Mucosa of descending colon (tissue), 3 donors: ENCODE data around the gene PLXNA2. TPM values are rescaled to one million over a fixed set of nuclear protein-coding genes. Genes with fewer than 3 reads are reported as not detected.

Experiments used
- ATAC-seq: fragments of 200-7000 bp; cut with Tn5 transposase; one replicate; pipeline ENCODE4 v1.9.1; 2020; ENCODE audit warnings: mild to moderate bottlenecking, moderate library complexity
- DNase-seq, 3 donors: peaks; one replicate each; pipeline ENCODE4 v3.0.0-alpha.2; 2020
- H3K36me3 ChIP-seq: fragments of 200-600 bp; one replicate; pipeline ENCODE4 v1.8.0; 2021; ENCODE audit warnings: low read depth, mild to moderate bottlenecking
- H3K4me1 ChIP-seq: fragments of 200-600 bp; one replicate; pipeline ENCODE4 v1.8.0; 2021; ENCODE audit warnings: low read depth, mild to moderate bottlenecking
- H3K4me3 ChIP-seq: fragments of 200-600 bp; one replicate; pipeline ENCODE4 v1.8.0; 2021; ENCODE audit warnings: mild to moderate bottlenecking
- H3K9me3 ChIP-seq: fragments of 200-600 bp; one replicate; pipeline ENCODE4 v1.8.0; 2021; ENCODE audit warnings: mild to moderate bottlenecking
- CTCF ChIP-seq: fragments of 200-600 bp; IDR thresholded peaks from one replicate; pipeline ENCODE4 v1.8.0; 2022; ENCODE audit warnings: antibody characterized with exemption, mild to moderate bottlenecking
- intact Hi-C, 2 donors: fragments of 100-400 bp; cut with DNase I in 1 of 2; cut with micrococcal nuclease in 1 of 2; formaldehyde crosslinking; loops; one replicate each; pipeline versions ENCODE4 v1.11.0 to v1.11.1; 2022; cut with DNase I, micrococcal nuclease
- total RNA-seq, 3 donors: library from RNA; stranded (reverse); fragmentation: NEBNext Ultra II Directional in 2 of 3; extraction: Animal tissue kit (Norgen Biotek cat#: 25700) in 2 of 3; gene quantifications; one replicate each; pipeline versions ENCODE4 v1.2.1 to v1.2.4, GENCODE V29; 2021 to 2023
- donor health status: DM: no; HTN: no; CAD: no; lungs with moderate emphysema.
- donor health status: DM: no; HTN: no; CAD: no.
- donor health status: DM: no; HTN: yes; CAD: no.

Gene PLXNA2
- total RNA-seq, 3 donors from 2014 or later: 65.5 to 127 (median 70.6) TPM

- TF ChIP-seq CTCF: no peak
- no peaks in the 10 kb centered on the region for H3K9me3 ChIP-seq
- peaks cover 7% of the 10 kb centered on the region for H3K36me3 ChIP-seq
- no peak for ATAC-seq
- H3K4me1 ChIP-seq: no peaks in the 10 kb centered on the region
- DNase-seq: no peak
- intact Hi-C loops: loop anchor here in 1 of 2 donors (10.0 kb wide), 1 partner anchor 76 kb away; no protein-coding TSS in a partner anchor
- no peak overlapping the region for H3K4me3 ChIP-seq
These were observed 153.5 kb downstream of the PLXNA2 start for GRCh38 chr1:208090388-208091301.

GRCh38 chr1:208089761-208090370 is 154.3 kb downstream of the PLXNA2 start:
- H3K36me3 ChIP-seq: peaks cover 7% of the 10 kb centered on the region
- H3K9me3 ChIP-seq: no peaks in the 10 kb centered on the region
- no peak overlapping the region for H3K4me3 ChIP-seq
- ATAC-seq: no peak
- no peak for TF ChIP-seq CTCF
- intact Hi-C loops: loop anchor here in 1 of 2 donors (10.0 kb wide), 1 partner anchor 75 kb away; no protein-coding TSS in a partner anchor
- DNase-seq: peak in 1 of 3 donors; percentile 24
- no peaks in the 10 kb centered on the region for H3K4me1 ChIP-seq

- no peak overlapping the region for H3K4me3 ChIP-seq
- ATAC-seq: no peak
- no peak for DNase-seq
- TF ChIP-seq CTCF: no peak
- intact Hi-C loops: no loop called here
- H3K9me3 ChIP-seq: no peaks in the 10 kb centered on the region
- H3K4me1 ChIP-seq: no peaks in the 10 kb centered on the region
- peaks cover 5% of the 10 kb centered on the region for H3K36me3 ChIP-seq
These were observed 155.0 kb downstream of the PLXNA2 start for GRCh38 chr1:208089149-208089548.

- no peak for DNase-seq
- intact Hi-C loops: no loop called here
- H3K36me3 ChIP-seq: peaks cover 5% of the 10 kb centered on the region
- ATAC-seq: no peak
- no peaks in the 10 kb centered on the region for H3K9me3 ChIP-seq
- H3K4me1 ChIP-seq: no peaks in the 10 kb centered on the region
- no peak overlapping the region for H3K4me3 ChIP-seq
- TF ChIP-seq CTCF: no peak
These were observed 155.9 kb downstream of the PLXNA2 start for GRCh38 chr1:208088319-208088718.

- ATAC-seq: no peak
- no peaks in the 10 kb centered on the region for H3K4me1 ChIP-seq
- TF ChIP-seq CTCF: no peak
These were observed 158.3 kb downstream of the PLXNA2 start for GRCh38 chr1:208085655-208086515.

More at GRCh38 chr1:208085655-208086515, 158.3 kb downstream of the PLXNA2 start:
- DNase-seq: no peak
- Histone ChIP-seq H3K9me3 (no peaks in the 10 kb centered on the region), H3K36me3 (no peaks in the 10 kb centered on the region), H3K4me3 (no peak overlapping the region)
- intact Hi-C loops: no loop called here
